Stimulated activated naive CD8-positive, alpha-beta T cell treated with anti-CD3 and anti-CD28 coated beads, Interleukin-15, amount 100 ng/mL, for 72 hours (primary cell): ENCODE data around the gene PCP2.

Experiments
- ATAC-seq: fragments of 150-1000 bp; cut with Tn5 transposase; 2 replicates; pipeline ENCODE4 v1.10.0; 2021; ENCODE audit warnings: mild to moderate bottlenecking, moderate library complexity
- DNase-seq, 2 donors: peaks; one replicate each; pipeline ENCODE4 v3.0.0; 2021 to 2022
- H3K27ac Mint-ChIP-seq, 2 donors: one replicate each; pipeline ENCODE4 v1.8.0; 2022; ENCODE audit warnings: mild to moderate bottlenecking in 2 of 2, mixed read lengths in 2 of 2, moderate library complexity in 2 of 2
- H3K27me3 Mint-ChIP-seq: one replicate; pipeline ENCODE4 v1.8.0; 2022; ENCODE audit warnings: mixed read lengths
- H3K4me1 Mint-ChIP-seq: one replicate; pipeline ENCODE4 v1.8.0; 2022; ENCODE audit warnings: mild to moderate bottlenecking, mixed read lengths
- H3K4me3 Mint-ChIP-seq, 2 donors: one replicate each; pipeline ENCODE4 v1.8.0; 2022; ENCODE audit warnings: mild to moderate bottlenecking in 2 of 2, mixed read lengths in 2 of 2, moderate library complexity in 1 of 2
- H3K9me3 Mint-ChIP-seq, 2 donors: one replicate each; pipeline ENCODE4 v1.8.0; 2022; ENCODE audit warnings: mixed read lengths in 2 of 2

Gene PCP2

DNA sequence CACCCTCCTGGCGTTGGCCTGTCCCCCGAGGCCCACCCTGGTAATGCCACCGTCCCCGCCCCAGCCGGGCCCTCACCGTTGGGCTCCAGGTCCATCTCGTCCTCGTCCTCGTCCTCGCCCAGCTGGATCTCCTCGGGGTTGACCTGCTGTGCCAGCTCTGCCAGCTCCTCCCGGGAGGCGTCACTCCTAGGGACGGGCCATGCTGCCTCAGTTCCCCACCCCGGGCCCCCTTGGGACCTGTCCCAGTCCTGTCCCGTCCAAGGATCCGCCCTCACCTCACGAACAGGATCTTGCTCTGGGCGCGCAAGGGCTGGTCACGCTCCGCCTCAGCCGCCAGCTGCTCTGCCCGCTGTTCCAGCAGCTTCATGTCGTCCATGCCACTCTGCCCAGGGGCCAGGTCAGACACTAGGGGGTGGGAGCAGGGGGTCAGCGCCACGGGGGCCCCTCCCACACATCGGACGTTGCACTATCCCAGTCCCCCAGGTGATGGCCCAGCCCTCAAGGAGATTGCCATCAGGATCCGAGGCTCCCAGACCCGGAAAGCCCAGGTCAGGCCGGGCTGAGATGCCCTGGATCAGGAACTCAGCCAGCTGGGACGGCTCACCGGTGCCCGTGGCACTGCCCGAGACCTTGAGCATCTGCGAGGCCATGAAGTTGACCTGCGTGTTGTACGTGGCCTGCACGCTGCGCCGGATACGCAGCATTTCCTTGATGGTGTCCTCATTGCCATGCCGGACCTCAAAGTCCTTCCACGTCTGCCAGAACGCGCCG lies 13.7 kb downstream of the PCP2 start:
- no peak for DNase-seq
- Mint-ChIP-seq H3K9me3 (no peaks in the 10 kb centered on the region), H3K27me3 (no peaks in the 10 kb centered on the region), H3K4me1 (no peaks in the 10 kb centered on the region), H3K27ac (no peak overlapping the region), H3K4me3 (no peak overlapping the region)
- ATAC-seq: no peak

DNA sequence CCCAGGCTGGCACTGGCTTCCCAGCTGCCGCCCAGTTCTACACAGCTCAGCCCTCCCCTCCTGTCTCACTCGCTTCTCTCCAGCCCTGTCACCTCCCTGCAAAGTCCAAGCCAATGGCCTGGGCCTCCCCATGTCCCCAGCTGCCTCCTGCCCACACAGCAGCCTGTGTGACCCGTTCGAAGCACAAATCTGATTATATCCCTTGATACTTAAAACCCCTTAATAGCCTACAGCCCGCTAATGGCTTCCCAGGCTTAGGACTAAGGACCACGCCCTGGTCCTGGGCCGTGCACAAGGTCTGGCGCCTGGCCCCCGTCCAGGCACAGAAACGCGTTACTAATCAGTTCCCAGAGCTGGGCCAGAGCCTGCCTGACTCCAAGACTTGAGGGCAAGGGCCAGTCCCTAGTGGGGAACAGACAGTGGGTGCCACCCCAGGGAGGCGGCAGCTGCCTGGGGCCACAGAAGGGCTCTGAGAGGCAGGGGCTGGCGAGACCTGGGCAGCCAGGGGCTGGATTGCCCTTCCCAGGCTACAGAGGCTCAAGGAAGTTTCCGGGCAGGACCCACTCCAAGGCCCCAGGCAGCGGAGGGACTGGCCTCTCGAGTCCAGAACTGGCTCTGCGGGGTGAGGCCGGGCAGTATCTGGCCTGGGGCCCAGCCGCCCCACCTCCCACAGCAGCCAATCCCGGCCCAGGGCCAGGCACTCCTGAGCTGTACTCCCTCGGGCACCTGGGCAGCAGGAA lies 14.6 kb downstream of the PCP2 start:
- Mint-ChIP-seq H3K27me3 (no peaks in the 10 kb centered on the region), H3K9me3 (no peaks in the 10 kb centered on the region), H3K4me3 (no peak overlapping the region), H3K27ac (peak overlapping the region in 1 of 2 donors; percentile 2), H3K4me1 (no peaks in the 10 kb centered on the region)
- no peak for ATAC-seq
- DNase-seq: no peak

DNA sequence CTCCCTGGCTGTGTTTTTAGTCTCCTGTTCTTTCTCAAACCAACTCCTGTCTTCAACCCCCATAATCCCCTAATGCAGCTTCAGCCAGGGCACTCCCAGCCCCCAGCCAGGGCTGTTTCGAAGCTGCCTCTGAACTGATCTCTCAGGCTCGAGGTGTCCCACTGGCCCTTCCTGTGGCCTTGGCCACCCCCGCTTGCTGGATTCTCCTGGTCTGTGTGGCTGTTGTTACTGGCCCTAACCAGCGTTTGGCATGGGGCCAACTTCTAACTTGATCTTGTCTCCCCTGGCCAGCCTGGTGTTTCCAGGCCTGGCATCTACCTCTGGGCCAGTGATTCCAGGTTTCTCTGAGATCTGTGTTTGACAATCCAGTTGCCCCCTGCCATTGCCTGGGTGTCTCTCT lies 15.2 kb downstream of the PCP2 start:
- ATAC-seq: no peak
- no peak for DNase-seq
- Mint-ChIP-seq H3K27me3 (no peaks in the 10 kb centered on the region), H3K9me3 (no peaks in the 10 kb centered on the region), H3K4me3 (no peak overlapping the region), H3K4me1 (no peaks in the 10 kb centered on the region), H3K27ac (peak overlapping the region in 1 of 2 donors; percentile 2)

DNA sequence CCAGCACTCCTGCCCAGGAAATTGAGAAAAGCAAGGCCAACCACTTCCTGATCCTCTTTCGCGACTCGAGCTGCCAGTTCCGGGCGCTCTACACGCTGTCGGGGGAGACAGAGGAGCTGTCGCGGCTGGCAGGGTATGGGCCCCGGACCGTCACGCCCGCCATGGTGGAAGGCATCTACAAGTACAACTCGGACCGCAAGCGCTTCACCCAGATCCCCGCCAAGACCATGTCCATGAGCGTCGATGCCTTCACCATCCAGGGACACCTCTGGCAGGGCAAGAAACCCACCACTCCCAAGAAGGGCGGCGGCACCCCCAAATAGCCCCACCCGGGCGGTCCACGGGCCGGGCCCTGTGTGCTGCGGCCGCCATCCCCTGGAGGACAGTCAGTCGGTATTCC lies 15.8 kb downstream of the PCP2 start:
- no peak for ATAC-seq
- no peak for DNase-seq
- Mint-ChIP-seq H3K27me3 (no peaks in the 10 kb centered on the region), H3K4me3 (no peak overlapping the region), H3K4me1 (no peaks in the 10 kb centered on the region), H3K9me3 (no peaks in the 10 kb centered on the region), H3K27ac (peak overlapping the region in 1 of 2 donors; percentile 34)

DNA sequence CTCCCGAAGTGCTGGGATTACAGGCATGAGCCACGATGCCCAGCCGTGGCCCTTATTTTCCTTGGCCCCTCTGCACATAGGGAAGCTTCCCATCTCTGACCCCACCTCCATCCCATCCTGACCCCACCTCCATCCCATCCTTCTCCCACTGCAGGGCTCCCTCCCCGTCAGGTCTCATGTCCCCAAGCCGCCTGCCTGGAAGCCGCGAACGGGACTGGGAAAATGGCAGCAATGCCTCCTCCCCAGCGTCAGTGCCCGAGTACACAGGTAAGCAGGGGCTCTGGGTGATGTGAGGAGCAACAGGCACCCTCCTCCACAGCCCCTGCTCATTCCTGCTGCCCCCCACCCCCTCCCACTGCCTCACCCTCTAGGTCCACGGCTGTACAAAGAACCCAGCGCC lies 16.3 kb downstream of the PCP2 start:
- Mint-ChIP-seq H3K27ac (no peak overlapping the region), H3K4me1 (no peaks in the 10 kb centered on the region), H3K9me3 (no peaks in the 10 kb centered on the region), H3K4me3 (no peak overlapping the region), H3K27me3 (no peaks in the 10 kb centered on the region)
- DNase-seq: no peak
- ATAC-seq: no peak

DNA sequence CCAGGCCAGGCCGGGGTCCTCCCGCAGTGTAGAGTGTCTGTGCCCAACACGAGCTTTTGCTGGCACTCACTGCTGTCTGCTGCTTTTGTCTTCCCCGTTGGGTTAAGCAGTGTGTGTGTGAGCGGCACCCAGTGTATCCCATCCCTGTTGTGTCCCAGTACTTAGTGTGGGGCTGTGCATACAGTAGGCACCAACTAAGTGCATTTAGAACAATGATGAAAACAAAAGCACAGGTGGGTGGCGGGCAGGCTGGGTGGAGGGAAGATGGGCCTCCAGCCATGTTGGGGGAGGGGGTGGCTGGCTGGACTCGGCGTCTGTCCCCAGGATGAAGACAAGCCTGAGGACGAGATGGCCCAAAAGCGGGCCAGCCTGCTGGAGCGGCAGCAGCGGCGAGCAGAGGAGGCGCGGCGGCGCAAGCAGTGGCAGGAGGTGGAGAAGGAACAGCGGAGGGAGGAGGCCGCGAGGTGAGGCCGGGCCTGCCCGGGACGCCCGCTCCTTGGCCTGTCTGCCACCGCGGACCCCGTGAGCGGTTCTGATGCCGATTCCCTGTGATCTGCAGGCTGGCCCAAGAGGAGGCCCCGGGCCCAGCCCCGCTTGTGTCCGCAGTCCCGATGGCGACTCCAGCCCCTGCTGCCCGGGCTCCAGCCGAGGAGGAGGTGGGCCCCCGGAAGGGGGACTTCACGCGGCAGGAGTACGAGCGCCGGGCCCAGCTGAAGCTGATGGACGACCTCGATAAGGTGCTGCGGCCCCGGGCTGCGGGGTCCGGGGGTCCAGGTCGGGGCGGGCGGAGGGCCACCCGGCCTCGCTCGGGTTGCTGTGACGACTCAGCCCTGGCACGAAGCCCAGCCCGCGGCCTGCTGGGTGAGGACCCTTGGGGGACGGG lies 18.4 kb downstream of the PCP2 start:
- Mint-ChIP-seq H3K27me3 (no peaks in the 10 kb centered on the region), H3K27ac (peak overlapping the region in 1 of 2 donors; percentile 88), H3K4me3 (no peak overlapping the region), H3K4me1 (no peaks in the 10 kb centered on the region), H3K9me3 (no peaks in the 10 kb centered on the region)
- ATAC-seq (no peak), DNase-seq (no peak)

DNA sequence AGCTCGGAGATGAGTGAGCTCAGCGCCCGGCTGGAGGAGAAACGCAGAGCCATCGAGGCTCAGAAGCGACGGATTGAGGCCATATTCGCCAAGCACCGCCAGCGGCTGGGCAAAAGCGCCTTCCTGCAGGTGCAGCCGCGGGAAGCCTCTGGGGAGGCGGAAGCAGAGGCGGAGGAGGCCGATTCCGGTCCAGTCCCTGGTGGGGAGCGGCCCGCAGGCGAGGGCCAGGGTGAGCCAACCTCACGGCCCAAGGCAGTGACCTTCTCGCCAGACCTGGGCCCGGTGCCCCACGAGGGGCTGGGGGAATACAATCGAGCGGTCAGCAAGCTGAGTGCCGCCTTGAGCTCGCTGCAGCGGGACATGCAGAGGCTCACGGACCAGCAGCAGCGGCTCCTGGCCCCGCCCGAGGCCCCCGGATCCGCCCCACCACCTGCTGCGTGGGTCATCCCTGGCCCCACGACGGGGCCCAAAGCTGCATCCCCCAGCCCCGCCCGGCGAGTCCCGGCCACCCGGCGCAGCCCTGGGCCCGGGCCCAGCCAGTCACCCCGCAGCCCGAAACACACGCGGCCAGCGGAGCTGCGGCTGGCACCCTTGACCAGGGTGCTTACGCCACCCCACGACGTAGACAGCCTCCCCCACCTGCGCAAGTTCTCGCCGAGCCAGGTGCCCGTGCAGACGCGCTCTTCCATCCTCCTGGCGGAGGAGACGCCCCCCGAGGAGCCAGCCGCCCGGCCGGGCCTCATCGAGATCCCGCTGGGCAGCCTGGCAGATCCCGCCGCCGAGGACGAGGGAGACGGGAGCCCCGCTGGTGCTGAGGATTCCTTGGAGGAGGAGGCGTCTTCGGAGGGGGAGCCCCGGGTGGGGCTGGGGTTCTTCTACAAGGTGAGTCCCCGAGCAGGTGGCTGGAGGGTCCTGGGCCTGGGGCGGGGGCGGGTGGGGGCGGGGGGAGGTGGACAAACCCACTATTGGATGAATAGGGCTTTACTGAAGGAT lies 20.9 kb downstream of the PCP2 start:
- Mint-ChIP-seq H3K4me1 (no peaks in the 10 kb centered on the region), H3K27ac (peak overlapping the region in 1 of 2 donors; percentile 82), H3K4me3 (no peak overlapping the region), H3K9me3 (no peaks in the 10 kb centered on the region), H3K27me3 (no peaks in the 10 kb centered on the region)
- ATAC-seq (no peak), DNase-seq (no peak)

DNA sequence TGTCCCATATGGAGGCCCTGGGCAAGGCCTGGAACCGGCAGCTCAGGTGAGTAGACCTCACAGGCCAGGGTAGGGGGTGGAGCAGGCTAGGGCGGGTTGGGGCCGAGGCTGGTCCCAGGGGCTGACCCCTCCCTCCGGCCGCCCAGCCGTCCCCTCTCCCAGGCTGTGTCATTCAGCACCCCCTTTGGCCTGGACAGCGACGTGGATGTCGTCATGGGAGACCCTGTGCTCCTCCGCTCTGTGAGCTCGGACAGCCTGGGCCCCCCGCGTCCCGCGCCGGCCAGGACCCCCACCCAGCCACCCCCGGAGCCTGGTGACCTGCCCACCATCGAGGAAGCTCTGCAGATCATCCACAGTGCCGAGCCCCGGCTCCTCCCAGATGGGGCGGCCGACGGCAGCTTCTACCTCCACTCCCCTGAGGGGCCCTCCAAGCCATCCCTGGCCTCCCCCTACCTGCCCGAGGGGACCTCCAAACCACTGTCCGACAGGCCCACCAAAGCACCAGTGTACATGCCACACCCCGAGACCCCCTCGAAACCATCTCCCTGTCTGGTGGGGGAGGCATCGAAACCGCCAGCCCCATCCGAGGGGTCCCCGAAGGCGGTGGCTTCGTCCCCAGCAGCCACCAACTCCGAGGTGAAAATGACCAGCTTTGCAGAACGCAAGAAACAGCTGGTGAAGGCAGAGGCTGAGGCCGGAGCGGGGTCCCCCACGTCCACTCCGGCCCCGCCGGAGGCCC lies 21.8 kb downstream of the PCP2 start:
- H3K4me1 Mint-ChIP-seq: no peaks in the 10 kb centered on the region
- peak overlapping the region in 1 of 2 donors; percentile 82 for H3K27ac Mint-ChIP-seq

DNA sequence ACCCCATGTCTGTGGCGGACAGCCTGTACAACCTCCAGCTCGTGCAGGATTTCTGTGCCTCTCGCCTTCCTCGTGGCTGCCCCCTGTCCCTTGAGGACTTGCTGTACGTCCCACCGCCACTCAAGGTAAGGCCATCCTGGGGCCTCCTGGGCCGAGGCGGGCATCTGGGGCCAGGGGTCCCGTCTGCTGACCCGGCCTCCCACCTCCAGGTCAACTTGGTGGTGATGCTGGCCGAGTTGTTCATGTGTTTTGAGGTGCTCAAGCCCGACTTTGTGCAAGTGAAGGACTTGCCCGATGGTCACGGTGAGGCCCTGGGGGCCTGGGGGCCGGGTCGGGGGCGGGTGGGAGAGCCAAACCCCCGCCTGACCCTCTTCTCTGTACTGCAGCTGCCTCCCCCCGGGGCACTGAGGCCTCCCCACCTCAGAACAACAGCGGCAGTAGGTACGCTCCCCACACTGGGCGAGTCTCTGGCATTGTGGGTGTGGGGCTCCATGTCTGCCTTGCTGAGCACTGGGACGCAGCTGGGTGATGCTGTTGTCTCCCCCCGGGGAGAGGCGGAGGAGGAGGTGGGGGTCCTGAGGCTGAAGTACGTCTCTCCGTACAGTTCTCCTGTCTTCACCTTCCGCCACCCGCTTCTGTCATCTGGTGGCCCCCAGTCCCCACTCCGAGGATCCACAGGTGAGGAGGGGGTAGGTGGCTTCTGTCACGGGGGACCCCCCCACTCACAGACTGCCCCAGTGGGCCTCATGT lies 22.9 kb downstream of the PCP2 start:
- H3K4me1 Mint-ChIP-seq: peaks cover 2% of the 10 kb centered on the region
- peaks cover 10% of the 10 kb centered on the region for H3K27me3 Mint-ChIP-seq
- no peak overlapping the region for H3K4me3 Mint-ChIP-seq
- H3K27ac Mint-ChIP-seq: no peak overlapping the region
- ATAC-seq (no peak), DNase-seq (no peak)
- peaks cover 0 to 2% of the 10 kb centered on the region in 2 donors for H3K9me3 Mint-ChIP-seq

More for the DNA sequence above, 21.8 kb downstream of the PCP2 start:
- DNase-seq (no peak), ATAC-seq (no peak)
- peaks cover 3% of the 10 kb centered on the region for H3K27me3 Mint-ChIP-seq
- H3K4me3 Mint-ChIP-seq: no peak overlapping the region
- no peaks in the 10 kb centered on the region for H3K9me3 Mint-ChIP-seq

DNA sequence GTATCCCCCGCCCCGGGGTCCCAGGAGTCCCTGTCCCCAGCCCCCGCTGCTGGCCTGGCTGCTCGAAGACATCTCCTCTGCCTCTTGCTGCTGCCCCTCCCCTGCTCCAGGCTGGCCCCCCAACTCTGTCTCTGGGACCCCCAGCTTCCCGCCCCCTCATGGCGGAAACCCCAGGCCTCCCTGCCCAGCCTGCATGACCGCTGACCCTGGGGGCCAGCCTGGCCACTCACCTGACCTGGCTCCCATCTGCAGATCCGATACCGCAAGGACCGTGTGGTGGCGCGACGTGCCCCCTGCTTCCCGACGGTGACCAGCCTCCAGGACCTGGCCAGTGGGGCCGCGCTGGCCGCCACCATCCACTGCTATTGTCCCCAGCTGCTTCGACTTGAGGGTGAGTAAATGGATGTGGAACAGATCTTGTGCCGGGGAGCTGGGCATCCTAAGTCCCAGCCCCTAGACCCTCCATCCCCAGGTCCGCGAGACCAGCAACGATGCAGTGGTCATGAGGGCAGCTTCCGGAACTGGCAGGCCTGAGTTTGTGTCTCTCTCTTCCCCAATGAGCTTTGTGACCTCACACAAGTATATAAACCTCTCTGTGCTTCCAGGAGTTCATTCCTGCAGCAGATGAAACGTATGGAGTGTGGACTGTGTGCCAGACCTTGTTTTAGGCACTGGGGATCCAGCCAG lies 25.5 kb downstream of the PCP2 start:
- ATAC-seq (no peak), DNase-seq (no peak)
- H3K27ac Mint-ChIP-seq: no peak overlapping the region
- H3K9me3 Mint-ChIP-seq: peaks cover 0 to 7% of the 10 kb centered on the region in 2 donors
- H3K27me3 Mint-ChIP-seq: peaks cover 29% of the 10 kb centered on the region
- peaks cover 6% of the 10 kb centered on the region for H3K4me1 Mint-ChIP-seq
- no peak overlapping the region for H3K4me3 Mint-ChIP-seq

DNA sequence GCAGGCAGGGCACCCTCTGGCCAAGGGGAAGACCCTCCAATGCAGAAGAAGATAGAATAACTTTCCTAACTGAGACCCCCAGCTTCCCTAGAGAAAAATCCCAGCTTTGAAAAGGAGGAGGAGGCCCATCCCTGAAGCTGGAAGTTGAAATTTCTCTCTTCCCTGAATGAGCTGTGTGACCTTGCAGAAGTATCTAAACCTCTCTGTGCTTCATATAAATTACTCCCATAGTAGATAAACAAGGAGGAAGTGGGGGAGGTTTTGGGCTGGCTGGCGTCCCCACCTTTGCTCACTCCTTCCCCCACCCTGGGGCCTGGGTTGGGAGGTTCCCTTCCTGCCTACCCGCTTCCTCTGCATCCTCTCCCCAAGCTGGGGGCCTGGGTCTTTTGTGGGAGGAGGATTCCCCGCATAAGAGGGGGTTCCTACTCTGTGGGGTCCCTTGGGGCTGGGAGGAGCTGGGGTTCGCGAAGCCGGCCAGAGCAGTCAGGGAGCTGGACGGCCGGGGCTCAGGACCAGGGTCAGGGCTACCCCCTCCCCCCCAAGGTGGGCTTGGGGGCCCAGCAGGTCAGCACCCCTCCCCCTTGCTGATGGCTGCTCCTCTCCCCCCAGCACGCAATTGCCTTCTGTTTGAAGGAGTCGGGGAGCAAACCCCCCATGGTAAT lies 26.2 kb downstream of the PCP2 start:
- DNase-seq (no peak), ATAC-seq (no peak)
- peaks cover 0 to 7% of the 10 kb centered on the region in 2 donors for H3K9me3 Mint-ChIP-seq
- H3K27me3 Mint-ChIP-seq: peaks cover 32% of the 10 kb centered on the region
- peaks cover 6% of the 10 kb centered on the region for H3K4me1 Mint-ChIP-seq
- no peak overlapping the region for H3K4me3 Mint-ChIP-seq
- no peak overlapping the region for H3K27ac Mint-ChIP-seq

DNA sequence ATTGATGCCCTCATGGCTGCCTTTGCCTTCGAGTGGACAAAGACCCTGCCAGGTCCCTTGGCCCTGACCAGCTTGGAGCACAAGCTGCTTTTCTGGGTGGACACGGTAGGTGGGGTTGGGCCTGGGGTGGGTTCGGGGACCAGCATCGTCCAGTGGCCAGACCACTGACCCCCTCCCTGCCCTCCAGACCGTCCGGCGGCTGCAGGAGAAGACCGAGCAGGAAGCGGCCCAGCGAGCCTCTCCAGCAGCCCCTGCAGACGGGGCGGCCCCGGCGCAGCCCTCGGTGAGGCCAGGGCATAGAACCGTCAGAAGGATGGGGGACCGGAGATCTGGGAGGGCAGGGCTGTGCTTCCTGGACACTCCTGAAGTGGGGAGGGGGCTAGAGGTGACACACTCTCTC lies 27.2 kb downstream of the PCP2 start:
- Mint-ChIP-seq H3K27me3 (peaks cover 38% of the 10 kb centered on the region), H3K4me3 (no peak overlapping the region), H3K27ac (no peak overlapping the region), H3K4me1 (peaks cover 6% of the 10 kb centered on the region), H3K9me3 (peaks cover 0 to 7% of the 10 kb centered on the region in 2 donors)
- no peak for DNase-seq
- no peak for ATAC-seq
